Fibroblast of skin of abdomen (primary cell): ENCODE data around the gene ASB5. TPM values are rescaled to one million over a fixed set of nuclear protein-coding genes. Genes with fewer than 3 reads are reported as not detected.
A peak's percentile ranks its signal among the peaks of the same experiment; 100 is the strongest.
"Not testable (repeated sequence)": the region's sequence is repeated elsewhere in the genome, so short reads cannot be mapped to it uniquely, and the experiment has no call there.

Experiments
- DNase-seq: peaks from one replicate; pipeline ENCODE4 v3.0.0-alpha.2; 2013
- polyA plus RNA-seq, 2 experiments: library from polyadenylated mRNA; unstranded; fragments of 120-200 nt; gene quantifications; one replicate each; pipeline ENCODE4 v1.2.1, GENCODE V29; 2013; ENCODE audit not compliant: insufficient read length in 2 of 2

ASB5 gene
- polyA plus RNA-seq (2013, experiment 1 of 2; ENCODE audit: insufficient read length) = 0.75 TPM
- 0.74 TPM for polyA plus RNA-seq (2013, experiment 2 of 2; ENCODE audit: insufficient read length)

GRCh38 chr4:176268963-176269362, at the start of gene ASB5:
TSS of gene ASB5 (minus strand) at chr4:176269222. CDS start at chr4:176269108, 114 bp downstream.
- no peak for DNase-seq

- DNase-seq = peak; percentile 63
These were observed 44.7 kb upstream of the ASB5 start for GRCh38 chr4:176313596-176314336.

- no peak for DNase-seq
These were observed 40.8 kb upstream of the ASB5 start for GRCh38 chr4:176309772-176310171.

GRCh38 chr4:176309046-176309445, 40.0 kb upstream of the ASB5 start:
- no peak for DNase-seq

- DNase-seq = no peak
These were observed 39.4 kb upstream of the ASB5 start for GRCh38 chr4:176308441-176308840.

- DNase-seq = no peak
These were observed 38.6 kb upstream of the ASB5 start for GRCh38 chr4:176307666-176307930.

GRCh38 chr4:176306837-176307665, 38.0 kb upstream of the ASB5 start:
- DNase-seq = no peak

GRCh38 chr4:176303938-176304337, 34.9 kb upstream of the ASB5 start:
- no peak for DNase-seq

GRCh38 chr4:176302283-176303275, 33.6 kb upstream of the ASB5 start:
- peak; percentile 86 for DNase-seq

GRCh38 chr4:176300565-176300964, 31.5 kb upstream of the ASB5 start:
- no peak for DNase-seq

GRCh38 chr4:176300036-176300435, 31.0 kb upstream of the ASB5 start:
- no peak for DNase-seq

- no peak for DNase-seq
These were observed 29.6 kb upstream of the ASB5 start for GRCh38 chr4:176298664-176299063.

GRCh38 chr4:176295907-176296306, 26.9 kb upstream of the ASB5 start:
- not testable (repeated sequence) for DNase-seq

GRCh38 chr4:176293660-176294059, 24.6 kb upstream of the ASB5 start:
- no peak for DNase-seq

- no peak for DNase-seq
These were observed 23.9 kb upstream of the ASB5 start for GRCh38 chr4:176292920-176293319.

- DNase-seq = no peak
These were observed 22.7 kb upstream of the ASB5 start for GRCh38 chr4:176291748-176292147.

GRCh38 chr4:176290520-176290919, 21.5 kb upstream of the ASB5 start:
- DNase-seq = no peak

- DNase-seq = no peak
These were observed 20.5 kb upstream of the ASB5 start for GRCh38 chr4:176289561-176289960.

GRCh38 chr4:176288020-176288419, 19.0 kb upstream of the ASB5 start:
- no peak for DNase-seq

- DNase-seq = no peak
These were observed 18.5 kb upstream of the ASB5 start for GRCh38 chr4:176287546-176287945.

GRCh38 chr4:176286728-176287127, 17.7 kb upstream of the ASB5 start:
- DNase-seq = no peak

- not testable (repeated sequence) for DNase-seq
These were observed 10.5 kb upstream of the ASB5 start for GRCh38 chr4:176279560-176279959.
